Fibroblast of pulmonary artery (primary cell): Measurements from ENCODE around the gene ZNF726.
"Not testable (repeated sequence)": the region's sequence is repeated elsewhere in the genome, so short reads cannot be mapped to it uniquely, and the experiment has no call there.

Experiments used
- DNase-seq: peaks from one replicate; pipeline ENCODE4 v3.0.0-alpha.2; 2010; ENCODE audit warnings: low read depth
- H3K4me3 ChIP-seq: replicated peaks from 2 replicates; pipeline ENCODE4 v1.5.1; 2011; ENCODE audit warnings: low read depth, mild to moderate bottlenecking, control low read depth, low read length, moderate library complexity
- TF ChIP-seq, protein P1 (sequence below): IDR thresholded peaks from 2 replicates; pipeline ENCODE4 v1.5.1; 2011; ENCODE audit warnings: mild to moderate bottlenecking, control low read depth, low read length, inconsistent platforms; ENCODE audit errors: missing control alignments

ZNF726 gene

DNA sequence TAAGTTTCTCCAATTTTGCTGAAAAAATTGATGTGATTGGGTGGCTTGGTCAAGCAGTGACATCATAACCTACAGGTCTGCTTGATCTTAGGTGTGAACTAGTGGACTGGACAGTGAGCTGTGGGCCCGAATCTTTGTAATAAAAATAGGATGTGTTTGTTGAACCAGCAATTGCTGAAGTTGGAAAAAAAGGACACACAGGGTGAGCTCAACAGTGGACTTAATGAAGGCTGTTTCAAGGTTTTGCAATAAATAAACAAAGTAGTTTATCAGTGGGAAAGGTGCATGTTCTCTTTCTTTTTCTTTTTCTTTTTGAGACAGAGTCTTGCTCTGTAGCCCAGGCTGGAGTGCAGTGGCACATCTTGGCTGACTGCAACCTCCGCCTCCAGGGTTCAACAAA is 30.3 kb upstream of the ZNF726 start:
- TF ChIP-seq, protein P1, sequence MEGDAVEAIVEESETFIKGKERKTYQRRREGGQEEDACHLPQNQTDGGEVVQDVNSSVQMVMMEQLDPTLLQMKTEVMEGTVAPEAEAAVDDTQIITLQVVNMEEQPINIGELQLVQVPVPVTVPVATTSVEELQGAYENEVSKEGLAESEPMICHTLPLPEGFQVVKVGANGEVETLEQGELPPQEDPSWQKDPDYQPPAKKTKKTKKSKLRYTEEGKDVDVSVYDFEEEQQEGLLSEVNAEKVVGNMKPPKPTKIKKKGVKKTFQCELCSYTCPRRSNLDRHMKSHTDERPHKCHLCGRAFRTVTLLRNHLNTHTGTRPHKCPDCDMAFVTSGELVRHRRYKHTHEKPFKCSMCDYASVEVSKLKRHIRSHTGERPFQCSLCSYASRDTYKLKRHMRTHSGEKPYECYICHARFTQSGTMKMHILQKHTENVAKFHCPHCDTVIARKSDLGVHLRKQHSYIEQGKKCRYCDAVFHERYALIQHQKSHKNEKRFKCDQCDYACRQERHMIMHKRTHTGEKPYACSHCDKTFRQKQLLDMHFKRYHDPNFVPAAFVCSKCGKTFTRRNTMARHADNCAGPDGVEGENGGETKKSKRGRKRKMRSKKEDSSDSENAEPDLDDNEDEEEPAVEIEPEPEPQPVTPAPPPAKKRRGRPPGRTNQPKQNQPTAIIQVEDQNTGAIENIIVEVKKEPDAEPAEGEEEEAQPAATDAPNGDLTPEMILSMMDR: no peak
- no peak overlapping the region for H3K4me3 ChIP-seq
- DNase-seq: no peak

DNA sequence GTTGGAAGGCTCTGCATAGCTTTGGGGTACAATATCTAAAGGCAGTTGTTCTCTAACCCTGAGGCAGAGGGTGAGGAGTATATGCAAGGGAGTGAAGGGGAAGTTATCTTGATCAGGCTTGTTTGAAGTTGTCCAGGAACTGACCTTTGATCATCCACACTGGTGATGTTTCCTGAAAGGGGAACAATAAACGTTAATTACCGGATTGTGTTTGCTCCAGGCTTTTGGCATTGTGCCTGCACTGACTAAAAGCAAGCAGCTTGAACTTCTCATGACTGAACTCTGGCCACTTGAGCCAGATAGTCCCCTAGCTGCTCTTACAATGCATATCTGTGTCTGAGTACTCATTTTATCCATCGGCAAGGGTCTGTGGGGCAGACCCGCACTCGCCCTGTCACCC is 27.0 kb upstream of the ZNF726 start:
- TF ChIP-seq, protein P1: no peak
- no peak overlapping the region for H3K4me3 ChIP-seq
- DNase-seq: no peak

DNA sequence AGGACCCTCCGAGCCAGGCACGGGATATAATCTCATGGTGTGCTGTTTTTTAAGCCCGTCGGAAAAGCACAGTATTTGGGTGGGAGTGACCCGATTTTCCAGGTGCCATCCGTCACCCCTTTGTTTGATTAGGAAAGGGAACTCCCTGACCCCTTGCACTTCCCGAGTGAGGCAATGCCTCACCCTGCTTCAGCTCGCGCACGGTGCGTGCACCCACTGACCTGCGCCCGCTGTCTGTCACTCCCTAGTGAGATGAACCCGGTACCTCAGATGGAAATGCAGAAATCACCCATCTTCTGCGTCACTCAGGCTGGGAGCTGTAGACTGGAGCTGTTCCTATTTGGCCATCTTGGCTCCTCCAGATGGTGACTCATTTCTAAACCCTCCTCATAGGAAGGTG is 18.6 kb upstream of the ZNF726 start:
- not testable (repeated sequence) for DNase-seq, H3K4me3 ChIP-seq

DNA sequence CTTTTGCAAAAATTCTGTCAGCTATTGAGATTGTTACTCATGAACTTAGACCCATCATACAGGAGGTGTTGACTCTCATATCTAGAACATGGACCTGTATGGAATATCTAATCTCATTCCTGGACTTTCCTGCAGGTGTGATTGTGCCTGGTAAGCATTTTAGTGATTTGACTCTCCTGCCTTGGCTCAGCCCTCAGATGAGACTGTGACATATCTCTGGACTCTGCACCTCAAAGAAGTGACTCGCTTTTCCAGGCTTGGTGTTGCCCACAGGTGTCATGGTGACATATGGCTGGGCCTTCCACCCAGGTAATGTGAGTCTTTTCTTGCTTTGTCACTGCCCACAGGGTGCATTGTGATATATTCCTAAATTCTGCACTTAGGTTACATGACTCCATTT is 17.8 kb upstream of the ZNF726 start:
- no peak overlapping the region for H3K4me3 ChIP-seq
- DNase-seq: no peak
- TF ChIP-seq, protein P1: no peak

DNA sequence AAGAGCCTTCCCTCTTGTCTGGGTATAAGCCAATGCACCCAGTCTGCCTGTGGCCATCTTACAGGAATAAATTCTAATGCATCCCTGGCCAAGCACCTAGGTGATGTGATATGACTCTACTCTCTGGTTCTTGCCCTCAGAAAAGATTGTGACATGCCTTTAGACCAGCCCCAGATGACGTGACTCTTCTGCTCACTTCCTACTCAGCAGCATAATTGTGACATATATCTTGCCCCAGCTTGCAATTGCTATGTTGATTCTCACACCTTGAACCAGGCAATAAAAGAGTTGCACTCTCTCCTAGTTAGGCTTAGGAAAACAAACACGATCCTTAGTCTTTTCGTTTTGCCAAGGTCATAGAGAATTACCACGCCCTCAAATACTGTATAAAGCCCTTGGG is 13.3 kb upstream of the ZNF726 start:
- no peak overlapping the region for H3K4me3 ChIP-seq
- no peak for DNase-seq
- TF ChIP-seq, protein P1: no peak

DNA sequence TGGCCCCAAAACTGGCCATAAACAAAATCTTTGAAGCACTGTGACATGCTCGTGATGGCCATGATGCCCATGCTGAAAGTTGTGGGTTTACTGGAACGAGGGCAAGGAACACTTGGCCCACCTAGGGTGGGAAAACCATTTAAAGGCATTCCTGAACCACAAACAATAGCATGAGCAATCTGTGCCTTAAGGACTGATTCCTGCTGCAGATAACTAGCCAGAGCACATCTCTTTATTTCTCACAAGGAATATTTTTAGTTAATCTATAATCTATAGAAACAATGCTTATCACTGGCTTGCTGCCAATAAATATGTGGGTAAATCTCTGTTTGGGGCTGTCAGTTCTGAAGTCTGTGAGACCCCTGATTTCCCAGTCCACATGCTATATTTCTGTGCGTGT is 10.3 kb upstream of the ZNF726 start:
- no peak overlapping the region for H3K4me3 ChIP-seq
- TF ChIP-seq, protein P1: no peak
- no peak for DNase-seq

DNA sequence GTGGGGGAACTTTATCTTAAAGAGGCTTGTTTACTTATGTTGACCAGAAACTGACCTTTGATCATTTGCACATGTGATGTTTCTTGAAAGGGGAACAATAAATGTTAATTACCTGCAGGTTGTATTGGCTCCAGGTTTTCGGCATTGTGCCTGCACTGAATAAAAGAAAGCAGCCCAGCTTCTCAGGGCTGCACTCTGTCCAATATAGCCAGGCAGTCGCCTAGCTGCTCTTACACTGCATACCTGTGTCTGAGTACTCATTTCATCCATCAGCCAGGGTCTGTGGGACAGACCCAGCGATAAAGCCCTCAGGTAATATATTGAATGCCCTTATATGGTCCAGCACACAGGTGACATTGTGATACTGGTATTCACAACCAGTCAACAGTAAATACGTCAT is 8.9 kb upstream of the ZNF726 start:
- no peak for DNase-seq
- TF ChIP-seq, protein P1: no peak
- H3K4me3 ChIP-seq: no peak overlapping the region

DNA sequence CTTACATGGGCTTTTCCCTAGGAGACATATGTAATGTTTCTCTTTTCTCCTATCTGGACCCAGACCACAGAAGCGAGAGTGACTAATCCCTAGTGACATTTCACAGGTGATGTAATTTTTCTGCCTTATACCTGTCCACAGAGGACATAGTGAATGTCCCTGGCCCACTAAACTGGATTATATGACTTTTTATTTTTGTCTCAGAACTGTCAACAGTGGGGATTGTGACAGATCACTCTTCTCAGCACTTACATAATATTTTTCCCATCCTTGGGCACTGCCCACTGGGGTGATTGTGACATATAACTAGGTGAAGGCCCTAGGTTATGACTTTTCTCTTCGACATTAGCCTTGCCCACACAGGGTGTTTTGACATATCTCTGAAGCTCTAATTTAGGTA is 7.9 kb upstream of the ZNF726 start:
- no peak overlapping the region for H3K4me3 ChIP-seq
- no peak for DNase-seq
- TF ChIP-seq, protein P1: no peak
